Fibroblast of the aortic adventitia (primary cell): ENCODE measurements around the gene MAL. TPM values are rescaled to one million over a fixed set of nuclear protein-coding genes. Genes with fewer than 3 reads are reported as not detected.

Experiments used
- DNase-seq: peaks from one replicate; pipeline ENCODE4 v3.0.0-alpha.2; 2010; ENCODE audit warnings: low read depth
- H3K4me3 ChIP-seq: 2 replicates; pipeline ENCODE4 v1.5.1; 2011; ENCODE audit warnings: low read depth, mild to moderate bottlenecking, control low read depth, low read length, moderate library complexity
- CTCF ChIP-seq: IDR thresholded peaks from 2 replicates; pipeline ENCODE4 v1.5.1; 2011; ENCODE audit warnings: mild to moderate bottlenecking, low read length, control low read depth, inconsistent platforms; ENCODE audit not compliant: insufficient read depth
- total RNA-seq: library from RNA; depleted of rRNA; stranded (reverse); fragments of >200 nt; gene quantifications from 2 replicates; pipeline ENCODE4 v1.2.3, GENCODE V29; 2012; ENCODE audit warnings: low replicate concordance

The MAL gene
- total RNA-seq, 1 donor, result not detected

- no peak overlapping the region for H3K4me3 ChIP-seq
- DNase-seq, result no peak
These were observed 20.8 kb upstream of the MAL start for GRCh38 chr2:95004711-95005110.

GRCh38 chr2:95005726-95006125 lies 19.8 kb upstream of the MAL start:
- TF ChIP-seq CTCF, result no peak
- H3K4me3 ChIP-seq, result no peak overlapping the region
- DNase-seq, result no peak

More at GRCh38 chr2:95004711-95005110, 20.8 kb upstream of the MAL start:
- TF ChIP-seq CTCF, result no peak

- DNase-seq, result no peak
- no peak for TF ChIP-seq CTCF
These were observed 18.9 kb upstream of the MAL start for GRCh38 chr2:95006588-95006987.

GRCh38 chr2:95007031-95007609 lies 18.4 kb upstream of the MAL start:
- no peak overlapping the region for H3K4me3 ChIP-seq
- TF ChIP-seq CTCF, result no peak
- DNase-seq, result no peak

More at GRCh38 chr2:95006588-95006987, 18.9 kb upstream of the MAL start:
- H3K4me3 ChIP-seq, result no peak overlapping the region

- H3K4me3 ChIP-seq, result no peak overlapping the region
- DNase-seq, result no peak
- TF ChIP-seq CTCF, result no peak
These were observed 17.7 kb upstream of the MAL start for GRCh38 chr2:95007822-95008221.

GRCh38 chr2:95008306-95008705 lies 17.2 kb upstream of the MAL start:
- no peak overlapping the region for H3K4me3 ChIP-seq
- DNase-seq, result no peak
- TF ChIP-seq CTCF, result no peak

GRCh38 chr2:95008996-95009395 lies 16.5 kb upstream of the MAL start:
- no peak for DNase-seq
- no peak overlapping the region for H3K4me3 ChIP-seq
- no peak for TF ChIP-seq CTCF
